Posterior vena cava (tissue), 2 donors: ENCODE results near the gene BMPR2. TPM values are rescaled to one million over a fixed set of nuclear protein-coding genes. Genes with fewer than 3 reads are reported as not detected.

Source experiments
- total RNA-seq, 2 donors: library from RNA; stranded (reverse); fragmentation: NEBNext Ultra II Directional; extraction: Animal tissue kit (Norgen Biotek cat#: 25700); gene quantifications; one replicate each; pipeline ENCODE4 v1.2.1, GENCODE V29; 2021
- donor health status: DM: yes; HTN: yes; CAD: no.
- donor health status: DM: yes; HTN: yes; CAD: no.

The BMPR2 gene
- total RNA-seq, 2 donors from 2014 or later, result 69.0 to 83.6 TPM

Other genes with a start within 250 kb of the BMPR2 start
- 10 to 100 TPM; 62.7 to 64.2 TPM for gene SUMO1, start 137.7 kb upstream of the BMPR2 start, total RNA-seq
- gene NOP58, start 110.6 kb upstream of the BMPR2 start, total RNA-seq, result 10 to 100 TPM; 37.9 to 41.3 TPM